ENCODE results near the gene FERMT1. TPM values are rescaled to one million over a fixed set of nuclear protein-coding genes. Genes with fewer than 3 reads are reported as not detected.
A peak's percentile ranks its signal among the peaks of the same experiment; 100 is the strongest.

Gene FERMT1
- total RNA-seq, 1 donor from 2014 or later, result 10.9 TPM

- no peaks in the 10 kb centered on the region for H3K9me3 ChIP-seq (ENCODE audit: insufficient read depth, low read depth, low read length)
- H3K27me3 Mint-ChIP-seq (ENCODE audit: low read depth, unreplicated experiment), result peaks cover 8% of the 10 kb centered on the region
- no peak overlapping the region for H2AFZ ChIP-seq (ENCODE audit: low read depth, low read length)
- H3K4me2 ChIP-seq (ENCODE audit: low read length), result no peak overlapping the region
- H3K9ac ChIP-seq (ENCODE audit: low read length), result no peak overlapping the region
- peak; percentile 43 for DNase-seq (ENCODE audit: low read depth)
- peaks cover 3% of the 10 kb centered on the region for H3K36me3 ChIP-seq (ENCODE audit: insufficient read depth, low read length)
- TF ChIP-seq EZH2 (IDR thresholded peaks at IDR 0.05; ENCODE audit: insufficient read depth, low read length) (no peak), CTCF (IDR thresholded peaks at IDR 0.05; ENCODE audit: insufficient read depth, low read depth, low read length) (no peak)
- no peak overlapping the region for H3K4me3 ChIP-seq (ENCODE audit: insufficient read depth, low read depth, low read length)
- no peak overlapping the region for H3K4me3 Mint-ChIP-seq (ENCODE audit: unreplicated experiment)
- H3K4me1 Mint-ChIP-seq (ENCODE audit: low read depth, unreplicated experiment), result no peaks in the 10 kb centered on the region
- H3K9me3 Mint-ChIP-seq (ENCODE audit: unreplicated experiment), result no peaks in the 10 kb centered on the region
- H3K79me2 ChIP-seq (ENCODE audit: insufficient read depth, low read length), result no peaks in the 10 kb centered on the region
- FAIRE-seq, result no peak
- H3K27me3 ChIP-seq (ENCODE audit: insufficient read depth, low read length), result no peaks in the 10 kb centered on the region
- no peak overlapping the region for H3K27ac ChIP-seq (ENCODE audit: low read depth, low read length)
- no peak overlapping the region for H3K27ac Mint-ChIP-seq (ENCODE audit: unreplicated experiment)
- H4K20me1 ChIP-seq (ENCODE audit: insufficient read depth, low read length), result no peaks in the 10 kb centered on the region
- H3K4me1 ChIP-seq (ENCODE audit: insufficient read depth, low read length), result no peaks in the 10 kb centered on the region
- peaks cover 10% of the 10 kb centered on the region for H3K36me3 Mint-ChIP-seq (ENCODE audit: low read depth, unreplicated experiment)
Measured at GRCh38 chr20:6045566-6045965, 77.3 kb downstream of the FERMT1 start.

DNA sequence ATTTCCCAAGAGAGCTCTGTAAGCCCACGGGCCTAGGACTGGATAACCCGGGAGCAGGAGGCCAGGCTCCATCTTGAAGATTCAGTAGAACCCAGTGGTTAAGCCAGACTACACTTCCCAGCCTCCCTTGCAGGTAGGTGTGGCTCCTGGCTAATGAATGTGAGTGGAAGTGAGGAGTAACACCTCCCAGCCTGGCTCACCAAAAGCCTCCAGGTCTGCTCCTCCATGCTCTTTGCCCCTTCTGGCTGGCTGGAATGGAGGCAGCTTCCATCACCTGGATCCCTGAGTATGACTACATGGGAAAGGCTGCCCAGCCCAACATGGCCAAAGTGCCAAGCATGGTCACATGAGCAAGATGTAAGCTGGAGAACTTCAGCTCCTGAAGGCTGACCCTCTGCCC lies 78.7 kb downstream of the FERMT1 start:
- DNase-seq (ENCODE audit: low read depth) (no peak), FAIRE-seq (no peak)
- Histone ChIP-seq H3K36me3 (ENCODE audit: insufficient read depth, low read length) (peaks cover 7% of the 10 kb centered on the region), H3K27me3 (ENCODE audit: insufficient read depth, low read length) (no peaks in the 10 kb centered on the region), H4K20me1 (ENCODE audit: insufficient read depth, low read length) (peaks cover under 1% of the 10 kb centered on the region), H2AFZ (ENCODE audit: low read depth, low read length) (no peak overlapping the region), H3K27ac (ENCODE audit: low read depth, low read length) (no peak overlapping the region), H3K9ac (ENCODE audit: low read length) (no peak overlapping the region), H3K9me3 (ENCODE audit: insufficient read depth, low read depth, low read length) (no peaks in the 10 kb centered on the region), H3K4me2 (ENCODE audit: low read length) (no peak overlapping the region), H3K4me1 (ENCODE audit: insufficient read depth, low read length) (no peaks in the 10 kb centered on the region), H3K4me3 (ENCODE audit: insufficient read depth, low read depth, low read length) (no peak overlapping the region), H3K79me2 (ENCODE audit: insufficient read depth, low read length) (no peaks in the 10 kb centered on the region)
- Mint-ChIP-seq H3K9me3 (ENCODE audit: unreplicated experiment) (no peaks in the 10 kb centered on the region), H3K4me1 (ENCODE audit: low read depth, unreplicated experiment) (no peaks in the 10 kb centered on the region), H3K4me3 (ENCODE audit: unreplicated experiment) (no peak overlapping the region), H3K27ac (ENCODE audit: unreplicated experiment) (no peak overlapping the region), H3K36me3 (ENCODE audit: low read depth, unreplicated experiment) (peaks cover 10% of the 10 kb centered on the region), H3K27me3 (ENCODE audit: low read depth, unreplicated experiment) (peaks cover 2% of the 10 kb centered on the region)
- TF ChIP-seq CTCF (IDR thresholded peaks at IDR 0.05; ENCODE audit: insufficient read depth, low read depth, low read length), result no peak
- no peak for TF ChIP-seq EZH2 (IDR thresholded peaks at IDR 0.05; ENCODE audit: insufficient read depth, low read length)

DNA sequence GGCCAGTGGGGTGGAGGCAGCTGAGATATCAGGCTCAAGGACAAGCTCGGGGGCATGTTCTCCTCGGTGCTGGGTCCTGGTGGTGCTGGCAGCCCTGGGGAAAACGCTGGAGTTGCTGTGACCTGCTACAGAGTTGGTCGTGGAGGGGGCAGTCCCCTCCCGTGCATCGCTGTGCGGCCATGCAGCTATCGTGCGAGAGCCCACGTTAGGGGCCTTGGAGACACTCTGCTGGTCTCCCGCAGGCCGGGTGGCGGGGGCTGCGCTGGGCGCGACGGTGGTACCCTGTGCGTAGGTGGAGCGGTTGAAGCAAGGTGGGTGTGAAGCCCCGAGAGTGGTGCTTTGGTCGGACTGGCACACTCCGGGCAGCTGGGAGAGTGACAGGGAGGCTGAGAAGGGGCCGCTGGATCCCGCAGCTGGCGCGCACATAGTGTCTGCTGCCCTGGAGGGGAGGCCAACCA lies 81.0 kb downstream of the FERMT1 start:
- no peak overlapping the region for H3K9ac ChIP-seq (ENCODE audit: low read length)
- no peak overlapping the region for H2AFZ ChIP-seq (ENCODE audit: low read depth, low read length)
- H3K4me1 ChIP-seq (ENCODE audit: insufficient read depth, low read length), result no peaks in the 10 kb centered on the region
- Mint-ChIP-seq H3K27me3 (ENCODE audit: low read depth, unreplicated experiment) (no peaks in the 10 kb centered on the region), H3K9me3 (ENCODE audit: unreplicated experiment) (no peaks in the 10 kb centered on the region), H3K4me1 (ENCODE audit: low read depth, unreplicated experiment) (no peaks in the 10 kb centered on the region), H3K4me3 (ENCODE audit: unreplicated experiment) (no peak overlapping the region), H3K36me3 (ENCODE audit: low read depth, unreplicated experiment) (peaks cover 10% of the 10 kb centered on the region), H3K27ac (ENCODE audit: unreplicated experiment) (no peak overlapping the region)
- DNase-seq (ENCODE audit: low read depth) (no peak), FAIRE-seq (no peak)
- H3K4me3 ChIP-seq (ENCODE audit: insufficient read depth, low read depth, low read length), result no peak overlapping the region
- no peaks in the 10 kb centered on the region for H3K9me3 ChIP-seq (ENCODE audit: insufficient read depth, low read depth, low read length)
- TF ChIP-seq EZH2 (IDR thresholded peaks at IDR 0.05; ENCODE audit: insufficient read depth, low read length) (no peak), CTCF (IDR thresholded peaks at IDR 0.05; ENCODE audit: insufficient read depth, low read depth, low read length) (no peak)
- no peak overlapping the region for H3K27ac ChIP-seq (ENCODE audit: low read depth, low read length)
- no peak overlapping the region for H3K4me2 ChIP-seq (ENCODE audit: low read length)
- no peaks in the 10 kb centered on the region for H3K79me2 ChIP-seq (ENCODE audit: insufficient read depth, low read length)
- H4K20me1 ChIP-seq (ENCODE audit: insufficient read depth, low read length), result peaks cover 12% of the 10 kb centered on the region
- no peaks in the 10 kb centered on the region for H3K27me3 ChIP-seq (ENCODE audit: insufficient read depth, low read length)
- peaks cover 28% of the 10 kb centered on the region for H3K36me3 ChIP-seq (ENCODE audit: insufficient read depth, low read length)

Measured in astrocyte (in vitro differentiated cells and primary cell).